ENCODE results near the gene ALG3. TPM values are rescaled to one million over a fixed set of nuclear protein-coding genes. Genes with fewer than 3 reads are reported as not detected.
"Not testable (repeated sequence)": the region's sequence is repeated elsewhere in the genome, so short reads cannot be mapped to it uniquely, and the experiment has no call there.

Gene ALG3
- total and polyA plus RNA-seq, 2 donors (not counting 3 experiments of a cell fraction or from before 2014, with no cell fraction given): 42.9 to 99.9 TPM

- Histone ChIP-seq H3K9ac (replicated peaks; ENCODE audit: extremely low read depth, insufficient read depth, low read length) (no peak overlapping the region), H2AFZ (ENCODE audit: low read depth, low read length) (no peak overlapping the region), H4K20me1 (replicated peaks; ENCODE audit: control insufficient read depth, extremely low read depth, insufficient read depth, low read length) (no peaks in the 10 kb centered on the region), H3K4me1 (ENCODE audit: control insufficient read depth, extremely low read depth, insufficient read depth, low read length) (no peaks in the 10 kb centered on the region), H3K36me3 (ENCODE audit: control insufficient read depth in 2 of 2, extremely low read depth in 1 of 2, insufficient read depth in 2 of 2, low read length in 2 of 2) (no peaks in the 10 kb centered on the region), H3K27me3 (ENCODE audit: control insufficient read depth in 2 of 2, insufficient read depth in 2 of 2, low read length in 2 of 2) (peaks cover 22 to 25% of the 10 kb centered on the region in 2 experiments), H3K4me2 (ENCODE audit: insufficient read depth, low read length) (no peak overlapping the region), H3K27ac (ENCODE audit: insufficient read depth, low read depth, low read length) (no peak overlapping the region), H3K9me1 (replicated peaks; ENCODE audit: control insufficient read depth, extremely low read depth, insufficient read depth, low read length) (no peaks in the 10 kb centered on the region), H3K4me3 (replicated peaks in 1 of 3; ENCODE audit: insufficient read depth in 1 of 3, low read depth in 1 of 3, low read length in 3 of 3) (no peak overlapping the region), H3K9me3 (replicated peaks; ENCODE audit: control insufficient read depth, insufficient read depth, low read length) (no peaks in the 10 kb centered on the region), H3K79me2 (ENCODE audit: control insufficient read depth, insufficient read depth, low read length) (no peaks in the 10 kb centered on the region)
- ChIA-PET CTCF (interaction anchor here (1.6 kb wide), 1 partner anchor 45 kb away, joined by 6 read pairs; no protein-coding TSS in a partner anchor), POLR2A (interaction anchor here (0.5 kb wide), 1 partner anchor 388 kb away, joined by 3 read pairs; no protein-coding TSS in a partner anchor)
- FAIRE-seq: no peak
- intact Hi-C loops (cut with micrococcal nuclease) (no loop called here), dilution Hi-C loops (cut with MboI; ENCODE audit: extremely low pct_ligation_motif_present, low sequenced_read_pairs) (no loop called here)
- DNase-seq (ENCODE audit: low read depth, low spot score): no peak
- TF ChIP-seq MAX (IDR thresholded peaks at IDR 0.05; ENCODE audit: insufficient read depth, insufficient read length): no peak
- TF ChIP-seq POLR2AphosphoS5 (IDR thresholded peaks at IDR 0.05; ENCODE audit: insufficient read depth, low read depth, low read length): no peak
- TF ChIP-seq EZH2 (IDR thresholded peaks at IDR 0.05; ENCODE audit: borderline replicate concordance, low read depth, low read length, severe bottlenecking): no peak
- TF ChIP-seq JUN (IDR thresholded peaks at IDR 0.05; ENCODE audit: borderline replicate concordance, insufficient read depth, insufficient read length, low read depth): no peak
- no peak for TF ChIP-seq POLR2A (IDR thresholded peaks at IDR 0.05; ENCODE audit: low read depth, low read length)
- TF ChIP-seq MYC (IDR thresholded peaks at IDR 0.05; ENCODE audit: low read depth, low read length): no peak
- no peak for TF ChIP-seq FOS (IDR thresholded peaks at IDR 0.05; ENCODE audit: borderline replicate concordance, insufficient read depth, low read length)
- no peak for TF ChIP-seq CTCF (IDR thresholded peaks at IDR 0.05; ENCODE audit: extremely low read depth in 1 of 2, insufficient read depth in 1 of 2, low read depth in 1 of 2, low read length in 2 of 2)
- TF ChIP-seq GATA2 (IDR thresholded peaks at IDR 0.05; ENCODE audit: insufficient read depth, insufficient read length, low read depth, low read length): no peak
- BruUV-seq (replicated peaks): no TSS peak
Observed at GRCh38 chr3:184272269-184272668, 23.5 kb upstream of the ALG3 start.

GRCh38 chr3:184267249-184267648 is 18.5 kb upstream of the ALG3 start:
- peaks cover 8 to 11% of the 10 kb centered on the region in 2 experiments for H3K27me3 ChIP-seq (ENCODE audit: control insufficient read depth in 2 of 2, insufficient read depth in 2 of 2, low read length in 2 of 2)
- dilution Hi-C loops (cut with MboI; ENCODE audit: extremely low pct_ligation_motif_present, low sequenced_read_pairs): not testable (repeated sequence)

More at GRCh38 chr3:184267249-184267648, 18.5 kb upstream of the ALG3 start:
- H3K4me3 ChIP-seq (replicated peaks in 1 of 3; ENCODE audit: insufficient read depth in 1 of 3, low read depth in 1 of 3, low read length in 3 of 3); intact Hi-C loops (cut with micrococcal nuclease); FAIRE-seq; H3K36me3 ChIP-seq (ENCODE audit: control insufficient read depth in 2 of 2, extremely low read depth in 1 of 2, insufficient read depth in 2 of 2, low read length in 2 of 2); POLR2A ChIA-PET; H3K9me1 ChIP-seq (replicated peaks; ENCODE audit: control insufficient read depth, extremely low read depth, insufficient read depth, low read length); H3K4me1 ChIP-seq (ENCODE audit: control insufficient read depth, extremely low read depth, insufficient read depth, low read length); H4K20me1 ChIP-seq (replicated peaks; ENCODE audit: control insufficient read depth, extremely low read depth, insufficient read depth, low read length); CTCF ChIA-PET; H2AFZ ChIP-seq (ENCODE audit: low read depth, low read length); H3K9me3 ChIP-seq (replicated peaks; ENCODE audit: control insufficient read depth, insufficient read depth, low read length); H3K9ac ChIP-seq (replicated peaks; ENCODE audit: extremely low read depth, insufficient read depth, low read length); H3K79me2 ChIP-seq (ENCODE audit: control insufficient read depth, insufficient read depth, low read length); DNase-seq (ENCODE audit: low read depth, low spot score); H3K4me2 ChIP-seq (ENCODE audit: insufficient read depth, low read length); H3K27ac ChIP-seq (ENCODE audit: insufficient read depth, low read depth, low read length); BruUV-seq (replicated peaks): not testable (repeated sequence)

Measured in endothelial cell of umbilical vein (primary cell).